Measurements from ENCODE around the gene MDFIC. TPM values are rescaled to one million over a fixed set of nuclear protein-coding genes. Genes with fewer than 3 reads are reported as not detected.

MDFIC gene
- total RNA-seq, 1 donor from 2014 or later: 18.5 TPM

DNA sequence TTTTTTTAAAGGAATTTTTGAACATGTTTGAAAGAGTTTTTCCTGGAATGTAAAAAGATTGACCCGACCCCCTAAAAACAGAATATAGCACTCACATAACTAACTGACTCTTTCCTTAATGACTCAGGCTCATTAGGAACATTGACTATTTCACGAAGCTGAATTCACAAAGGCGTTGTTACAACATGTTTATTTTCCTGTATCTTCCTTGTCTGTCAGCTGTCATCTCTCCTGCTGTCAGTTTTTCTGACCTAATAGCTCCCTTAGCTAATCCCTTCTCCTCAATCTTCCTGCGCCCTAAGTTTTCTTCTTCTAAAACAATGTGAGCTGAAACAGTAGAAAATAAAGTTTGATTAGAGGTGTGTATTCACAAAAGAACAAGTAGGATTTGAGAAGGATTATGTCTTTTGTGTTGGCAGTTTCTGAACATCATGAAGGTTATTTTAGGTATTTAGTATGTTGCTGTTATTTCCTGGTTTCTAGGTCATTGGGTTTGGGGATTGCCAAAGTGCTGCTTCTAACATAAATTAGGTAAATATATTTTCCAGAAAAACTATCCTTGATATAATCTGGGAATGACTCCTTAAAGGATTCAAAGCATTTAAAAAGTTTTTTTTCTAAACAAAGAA, 4.6 kb upstream of the MDFIC start:
- H3K9me3 Mint-ChIP-seq (ENCODE audit: unreplicated experiment): no peaks in the 10 kb centered on the region
- H3K36me3 Mint-ChIP-seq (ENCODE audit: unreplicated experiment): no peaks in the 10 kb centered on the region
- H3K27ac Mint-ChIP-seq (ENCODE audit: unreplicated experiment): no peak overlapping the region
- H3K4me3 Mint-ChIP-seq (ENCODE audit: unreplicated experiment): no peak overlapping the region
- DNase-seq (ENCODE audit: extremely low spot score, unreplicated experiment): no peak
- peaks cover 3% of the 10 kb centered on the region for H3K4me1 Mint-ChIP-seq (ENCODE audit: unreplicated experiment)
- TF ChIP-seq CTCF (IDR thresholded peaks at IDR 0.05): no peak
- H3K27me3 Mint-ChIP-seq (ENCODE audit: unreplicated experiment): no peaks in the 10 kb centered on the region

DNA sequence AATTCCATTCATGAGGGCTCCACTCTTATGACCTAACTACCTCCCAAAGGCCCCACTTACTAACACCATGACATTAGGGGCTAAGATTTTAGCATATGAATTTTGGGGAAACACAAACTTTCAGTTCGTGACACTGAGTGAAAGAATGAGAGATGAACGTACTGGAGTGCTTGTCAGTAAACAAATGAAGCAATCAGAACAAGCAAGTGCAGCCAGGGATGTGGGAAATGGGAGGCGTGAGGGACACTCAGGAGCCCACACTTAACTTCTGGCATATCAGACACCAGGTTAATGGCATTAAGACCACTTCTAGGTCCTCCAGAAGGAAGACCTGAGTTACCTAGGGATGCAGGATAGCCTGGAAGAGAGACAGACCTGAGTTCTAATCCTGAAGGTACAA, 2.3 kb upstream of the MDFIC start:
- H3K27me3 Mint-ChIP-seq (ENCODE audit: unreplicated experiment): no peaks in the 10 kb centered on the region
- peaks cover 16% of the 10 kb centered on the region for H3K4me1 Mint-ChIP-seq (ENCODE audit: unreplicated experiment)

DNA sequence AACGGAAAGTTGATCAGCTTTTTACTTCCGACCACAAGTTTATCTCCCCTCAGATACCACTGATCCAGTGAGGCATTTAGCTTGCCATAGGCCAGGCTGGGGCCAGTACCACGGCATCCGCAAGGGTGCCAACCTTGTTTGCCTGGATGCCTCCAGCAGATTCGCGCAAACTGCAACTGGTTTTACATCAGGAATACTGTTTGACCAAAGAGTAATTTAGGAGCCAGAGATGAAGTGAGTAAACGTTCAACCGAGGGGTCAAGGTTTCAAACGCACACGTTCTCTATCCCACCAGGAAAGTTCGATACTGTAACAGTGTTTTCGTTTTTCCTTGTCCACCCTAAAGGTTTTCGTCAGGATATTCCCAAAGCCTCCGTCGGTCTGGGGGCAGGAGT, 266 bp upstream of the MDFIC start:
- Mint-ChIP-seq H3K27ac (ENCODE audit: unreplicated experiment) (peak overlapping the region; percentile 93), H3K27me3 (ENCODE audit: unreplicated experiment) (no peaks in the 10 kb centered on the region), H3K9me3 (ENCODE audit: unreplicated experiment) (no peaks in the 10 kb centered on the region), H3K4me3 (ENCODE audit: unreplicated experiment) (peak overlapping the region; percentile 72), H3K36me3 (ENCODE audit: unreplicated experiment) (peaks cover 3% of the 10 kb centered on the region), H3K4me1 (ENCODE audit: unreplicated experiment) (peaks cover 22% of the 10 kb centered on the region)
- DNase-seq (ENCODE audit: extremely low spot score, unreplicated experiment): no peak
- no peak for TF ChIP-seq CTCF (IDR thresholded peaks at IDR 0.05)

More for the DNA sequence above, 2.3 kb upstream of the MDFIC start:
- Mint-ChIP-seq H3K9me3 (ENCODE audit: unreplicated experiment) (no peaks in the 10 kb centered on the region), H3K27ac (ENCODE audit: unreplicated experiment) (no peak overlapping the region), H3K4me3 (ENCODE audit: unreplicated experiment) (no peak overlapping the region), H3K36me3 (ENCODE audit: unreplicated experiment) (no peaks in the 10 kb centered on the region)
- DNase-seq (ENCODE audit: extremely low spot score, unreplicated experiment): no peak
- TF ChIP-seq CTCF (IDR thresholded peaks at IDR 0.05): no peak

GRCh38 chr7:114922652-114923402, 933 bp downstream of the MDFIC start:
- H3K27me3 Mint-ChIP-seq (ENCODE audit: unreplicated experiment): no peaks in the 10 kb centered on the region
- no peak for DNase-seq (ENCODE audit: extremely low spot score, unreplicated experiment)

More at GRCh38 chr7:114922652-114923402, 933 bp downstream of the MDFIC start:
- Mint-ChIP-seq H3K27ac (ENCODE audit: unreplicated experiment) (peak overlapping the region; percentile 93), H3K4me1 (ENCODE audit: unreplicated experiment) (peaks cover 22% of the 10 kb centered on the region), H3K9me3 (ENCODE audit: unreplicated experiment) (no peaks in the 10 kb centered on the region), H3K36me3 (ENCODE audit: unreplicated experiment) (peaks cover 3% of the 10 kb centered on the region), H3K4me3 (ENCODE audit: unreplicated experiment) (peak overlapping the region; percentile 89)
- TF ChIP-seq CTCF (IDR thresholded peaks at IDR 0.05): no peak

Data from osteocyte (in vitro differentiated cells).